Measurements from ENCODE around the gene CPSF4. TPM values are rescaled to one million over a fixed set of nuclear protein-coding genes. Genes with fewer than 3 reads are reported as not detected.
A peak's percentile ranks its signal among the peaks of the same experiment; 100 is the strongest.

Gene CPSF4
- total RNA-seq, result 10 to 100 TPM; 56.1 to 57.9 TPM

DNA sequence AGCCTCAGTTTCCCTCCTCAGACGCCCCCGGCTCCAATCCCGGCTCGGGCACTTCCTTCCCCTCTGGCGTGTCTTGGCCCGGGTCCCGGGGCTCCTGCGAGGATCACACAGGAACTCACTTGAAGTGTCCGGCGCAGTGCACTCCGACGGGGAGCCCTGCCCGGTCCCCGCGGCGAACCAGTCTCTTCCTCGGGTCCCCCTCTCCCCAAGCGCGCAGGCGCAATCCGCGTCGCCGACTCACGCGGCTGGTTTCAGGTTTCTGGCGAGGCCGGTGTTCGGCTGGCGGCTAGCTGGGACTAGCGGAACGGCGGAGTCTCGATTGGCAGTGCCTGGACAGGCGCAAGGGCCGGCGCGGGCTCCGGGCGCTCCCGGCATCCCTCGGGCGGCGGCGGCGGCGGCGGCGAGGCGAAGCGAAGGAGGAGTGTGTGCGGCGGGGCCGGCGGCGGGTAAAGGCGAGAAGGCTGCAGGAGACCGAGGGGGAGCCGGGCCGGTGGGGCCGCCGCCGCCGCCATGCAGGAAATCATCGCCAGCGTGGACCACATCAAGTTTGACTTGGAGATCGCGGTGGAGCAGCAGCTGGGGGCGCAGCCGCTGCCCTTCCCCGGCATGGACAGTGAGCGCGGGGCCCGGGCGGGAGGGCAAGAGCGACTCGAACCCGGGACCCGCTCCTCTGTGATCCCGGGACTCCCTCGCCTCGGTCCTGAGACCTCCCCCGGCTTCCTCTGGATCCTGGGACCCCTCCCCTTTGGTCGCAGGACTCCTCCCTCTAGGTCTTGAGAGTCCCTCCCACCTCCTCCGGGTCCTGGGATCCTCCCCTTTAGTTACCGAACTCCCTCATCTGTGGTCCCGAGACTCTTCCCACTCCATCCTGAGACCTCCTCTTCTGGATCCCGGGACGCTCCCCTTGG, at the start of gene CPSF4, which contains the start of gene PTCD1:
CPSF4 (plus strand) TSS at position 371 of the 908 bp plus-strand sequence; CDS start at position 511, 140 bp downstream.
PTCD1 (minus strand) TSS at position 226 of the 908 bp plus-strand sequence. CDS start 3,556 bp downstream, outside the sequence.
- Mint-ChIP-seq H3K9me3 (ENCODE audit: low read depth) (no peaks in the 10 kb centered on the region), H3K4me3 (peak within 1 kb of the TSS; percentile 91), H3K27ac (peak within 1 kb of the TSS; percentile 98), H3K36me3 (ENCODE audit: low read depth) (peaks cover 23% of the 10 kb centered on the region), H3K27me3 (no peaks in the 10 kb centered on the region), H3K4me1 (peaks cover 36% of the 10 kb centered on the region)
- peak; percentile 93 for ATAC-seq
- intact Hi-C loops (cut with DNase I, micrococcal nuclease), result loop anchor here (1.0 to 5.0 kb wide), 9 partner anchors 27 to 480 kb away; partner anchors contain the start of genes ATP5MF (in 2 of the 2), BUD31 (in 2 of the 2), PDAP1 (in 2 of the 2) and ZKSCAN5 (in 2 of the 2)
- CTCF ChIA-PET, result interaction anchor here (1.2 to 1.4 kb wide), 2 partner anchors 23 to 30 kb away, joined by 4 read pairs; partner anchors contain the start of genes BUD31 and PDAP1
- DNase-seq, result peak; percentile 96
- POLR2A ChIA-PET, result interaction anchor here (0.6 kb wide), 1 partner anchor 49 kb away, joined by 5 read pairs; no protein-coding TSS in a partner anchor

DNA sequence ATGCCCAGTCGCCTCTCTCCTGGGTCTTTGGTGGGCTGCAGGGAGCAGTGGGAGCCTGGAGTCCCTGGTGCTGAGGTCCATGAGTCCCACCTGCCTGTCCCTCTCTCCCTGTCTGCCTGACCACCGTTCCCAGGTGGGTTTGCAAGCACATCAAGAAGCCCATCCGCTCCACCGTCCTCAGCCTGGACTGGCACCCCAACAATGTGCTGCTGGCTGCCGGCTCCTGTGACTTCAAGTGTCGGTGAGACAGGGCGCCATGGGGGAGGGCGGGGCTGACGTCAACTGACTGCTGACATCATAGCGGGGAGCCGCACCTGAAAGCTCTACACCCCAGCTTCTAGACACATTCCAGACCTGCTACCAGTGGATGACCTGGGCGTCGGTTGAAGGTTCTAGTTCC, 49.0 kb upstream of the CPSF4 start:
- H3K4me1 Mint-ChIP-seq, result peaks cover 28% of the 10 kb centered on the region
- intact Hi-C loops (cut with DNase I, micrococcal nuclease), result loop anchor here in 1 of 2 experiments (5.0 kb wide), 1 partner anchor 48 kb away; the partner anchor contains the start of genes CPSF4 and PTCD1
- H3K4me3 Mint-ChIP-seq, result no peak overlapping the region
- H3K36me3 Mint-ChIP-seq (ENCODE audit: low read depth), result peaks cover 55% of the 10 kb centered on the region
- DNase-seq, result no peak
- ChIA-PET CTCF (no interaction called here), POLR2A (interaction anchor here (0.6 kb wide), 1 partner anchor 49 kb away, joined by 5 read pairs; the partner anchor contains the start of genes CPSF4 and PTCD1)
- ATAC-seq, result no peak
- H3K27me3 Mint-ChIP-seq, result no peaks in the 10 kb centered on the region
- H3K27ac Mint-ChIP-seq, result no peak overlapping the region
- no peaks in the 10 kb centered on the region for H3K9me3 Mint-ChIP-seq (ENCODE audit: low read depth)

DNA sequence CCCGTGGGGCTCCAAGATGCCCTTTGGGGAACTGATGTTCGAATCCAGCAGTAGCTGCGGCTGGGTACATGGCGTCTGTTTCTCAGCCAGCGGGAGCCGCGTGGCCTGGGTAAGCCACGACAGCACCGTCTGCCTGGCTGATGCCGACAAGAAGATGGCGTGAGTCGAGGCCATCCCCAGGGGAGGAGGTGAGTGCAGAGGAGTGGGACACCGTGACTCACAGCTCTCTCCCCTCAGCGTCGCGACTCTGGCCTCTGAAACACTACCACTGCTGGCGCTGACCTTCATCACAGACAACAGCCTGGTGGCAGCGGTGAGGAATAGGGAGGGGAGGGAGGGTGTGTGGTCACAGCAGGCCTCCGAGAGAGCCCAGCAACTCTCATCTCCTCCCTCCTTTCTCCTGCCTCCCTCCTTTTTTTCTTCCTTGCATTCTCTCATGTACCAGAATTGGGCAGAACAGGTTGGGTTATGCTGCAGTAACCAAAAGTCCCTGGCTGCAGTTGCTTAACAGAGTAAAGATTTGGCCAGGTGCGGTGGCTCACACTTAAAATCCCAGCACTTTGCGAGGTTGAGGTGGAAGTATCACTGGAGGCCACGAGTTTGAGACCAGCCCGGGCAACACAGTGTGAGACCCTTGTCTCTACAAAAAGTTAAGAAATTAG, 47.7 kb upstream of the CPSF4 start:
- no peaks in the 10 kb centered on the region for H3K9me3 Mint-ChIP-seq (ENCODE audit: low read depth)
- ChIA-PET POLR2A (interaction anchor here (0.6 kb wide), 1 partner anchor 17 kb away, joined by 8 read pairs; no protein-coding TSS in a partner anchor), CTCF (interaction anchor here (0.7 to 0.9 kb wide), 2 partner anchors 18 to 279 kb away, joined by 3 read pairs; partner anchors contain the start of gene BUD31)
- H3K27ac Mint-ChIP-seq, result no peak overlapping the region
- ATAC-seq, result no peak
- H3K4me3 Mint-ChIP-seq, result no peak overlapping the region
- intact Hi-C loops (cut with DNase I, micrococcal nuclease), result loop anchor here in 1 of 2 experiments (5.0 kb wide), 1 partner anchor 46 kb away; the partner anchor contains the start of genes CPSF4 and PTCD1
- peaks cover 64% of the 10 kb centered on the region for H3K36me3 Mint-ChIP-seq (ENCODE audit: low read depth)
- H3K4me1 Mint-ChIP-seq, result peaks cover 22% of the 10 kb centered on the region
- no peaks in the 10 kb centered on the region for H3K27me3 Mint-ChIP-seq
- DNase-seq, result no peak

DNA sequence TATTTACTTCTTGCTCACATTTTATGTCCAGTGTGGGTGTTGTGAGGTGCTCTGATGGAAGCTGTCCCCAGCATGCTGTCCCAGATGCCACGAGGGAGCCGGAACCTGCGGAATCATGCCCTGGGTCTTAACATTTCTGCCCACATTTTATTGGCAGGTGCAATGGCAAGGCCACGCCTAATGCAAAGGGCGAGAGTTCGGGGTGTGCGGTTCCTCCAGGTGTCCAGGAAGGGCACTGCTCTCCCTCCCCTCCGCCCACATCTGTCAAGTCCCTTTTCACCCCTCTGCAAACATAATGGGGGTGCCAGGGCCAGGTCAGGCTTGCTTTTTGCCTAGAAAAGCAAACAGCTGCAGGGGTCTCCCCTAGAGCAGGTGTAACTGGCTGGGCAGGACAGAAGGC, 46.7 kb upstream of the CPSF4 start:
- ChIA-PET CTCF (interaction anchor here (0.9 to 2.0 kb wide), 2 partner anchors 17 to 27 kb away, joined by 3 to 6 read pairs; partner anchors contain the start of gene BUD31), POLR2A (interaction anchor here (0.9 kb wide), 1 partner anchor 13 kb away, joined by 3 read pairs; no protein-coding TSS in a partner anchor)
- Mint-ChIP-seq H3K4me1 (peaks cover 20% of the 10 kb centered on the region), H3K27ac (no peak overlapping the region), H3K36me3 (ENCODE audit: low read depth) (peaks cover 64% of the 10 kb centered on the region), H3K4me3 (no peak overlapping the region), H3K9me3 (ENCODE audit: low read depth) (no peaks in the 10 kb centered on the region), H3K27me3 (no peaks in the 10 kb centered on the region)
- ATAC-seq (no peak), DNase-seq (no peak)
- intact Hi-C loops (cut with DNase I, micrococcal nuclease), result loop anchor here in 1 of 2 experiments (2.0 to 5.0 kb wide), 2 partner anchors 15 to 45 kb away; partner anchors contain the start of genes CPSF4 and PTCD1

DNA sequence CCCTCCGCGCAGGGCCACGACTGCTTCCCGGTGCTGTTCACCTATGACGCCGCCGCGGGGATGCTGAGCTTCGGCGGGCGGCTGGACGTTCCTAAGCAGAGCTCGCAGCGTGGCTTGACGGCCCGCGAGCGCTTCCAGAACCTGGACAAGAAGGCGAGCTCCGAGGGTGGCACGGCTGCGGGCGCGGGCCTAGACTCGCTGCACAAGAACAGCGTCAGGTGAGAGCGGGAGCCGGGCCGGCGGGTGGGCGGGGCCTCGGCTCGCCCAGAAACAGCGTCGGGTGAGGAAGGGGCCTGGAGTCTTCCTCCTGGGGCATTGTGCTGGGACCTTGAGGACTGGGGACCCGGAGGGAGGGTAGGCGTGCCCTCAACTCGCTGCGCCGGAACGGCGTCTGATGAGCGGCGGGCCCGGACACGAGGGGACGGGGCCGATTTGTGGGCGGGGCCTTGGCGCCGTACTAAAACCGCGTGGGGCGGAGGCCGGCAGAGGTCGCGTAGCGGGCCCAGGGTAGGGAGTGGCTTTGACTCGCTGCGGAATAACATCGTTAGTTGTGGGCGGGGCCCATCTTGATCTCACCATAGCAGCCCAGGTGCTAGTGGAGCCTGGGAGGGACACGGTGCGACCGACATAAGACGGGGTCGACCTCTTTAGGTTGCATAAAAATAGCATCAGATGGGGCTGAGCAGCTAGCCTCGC, 45.9 kb upstream of the CPSF4 start:
- ChIA-PET CTCF (interaction anchor here (0.6 to 2.0 kb wide), 3 partner anchors 16 to 28 kb away, joined by 3 to 6 read pairs (median 4); partner anchors contain the start of genes BUD31 and PDAP1), POLR2A (interaction anchor here (0.5 to 1.7 kb wide), 4 partner anchors 12 to 19 kb away, joined by 3 to 6 read pairs (median 3); partner anchors contain the start of genes BUD31 and PDAP1)
- intact Hi-C loops (cut with DNase I, micrococcal nuclease), result loop anchor here (1.0 to 5.0 kb wide), 5 partner anchors 12 to 44 kb away; partner anchors contain the start of genes ARPC1B (in 2 of the 2), BUD31 (in 1 of the 2), CPSF4 (in 1 of the 2) and PDAP1 (in 1 of the 2)
- Mint-ChIP-seq H3K4me3 (peak overlapping the region; percentile 50), H3K36me3 (ENCODE audit: low read depth) (peaks cover 67% of the 10 kb centered on the region), H3K4me1 (peaks cover 20% of the 10 kb centered on the region), H3K9me3 (ENCODE audit: low read depth) (no peaks in the 10 kb centered on the region), H3K27me3 (no peaks in the 10 kb centered on the region), H3K27ac (peak overlapping the region; percentile 80)
- DNase-seq, result peak; percentile 89
- ATAC-seq, result peak; percentile 90

DNA sequence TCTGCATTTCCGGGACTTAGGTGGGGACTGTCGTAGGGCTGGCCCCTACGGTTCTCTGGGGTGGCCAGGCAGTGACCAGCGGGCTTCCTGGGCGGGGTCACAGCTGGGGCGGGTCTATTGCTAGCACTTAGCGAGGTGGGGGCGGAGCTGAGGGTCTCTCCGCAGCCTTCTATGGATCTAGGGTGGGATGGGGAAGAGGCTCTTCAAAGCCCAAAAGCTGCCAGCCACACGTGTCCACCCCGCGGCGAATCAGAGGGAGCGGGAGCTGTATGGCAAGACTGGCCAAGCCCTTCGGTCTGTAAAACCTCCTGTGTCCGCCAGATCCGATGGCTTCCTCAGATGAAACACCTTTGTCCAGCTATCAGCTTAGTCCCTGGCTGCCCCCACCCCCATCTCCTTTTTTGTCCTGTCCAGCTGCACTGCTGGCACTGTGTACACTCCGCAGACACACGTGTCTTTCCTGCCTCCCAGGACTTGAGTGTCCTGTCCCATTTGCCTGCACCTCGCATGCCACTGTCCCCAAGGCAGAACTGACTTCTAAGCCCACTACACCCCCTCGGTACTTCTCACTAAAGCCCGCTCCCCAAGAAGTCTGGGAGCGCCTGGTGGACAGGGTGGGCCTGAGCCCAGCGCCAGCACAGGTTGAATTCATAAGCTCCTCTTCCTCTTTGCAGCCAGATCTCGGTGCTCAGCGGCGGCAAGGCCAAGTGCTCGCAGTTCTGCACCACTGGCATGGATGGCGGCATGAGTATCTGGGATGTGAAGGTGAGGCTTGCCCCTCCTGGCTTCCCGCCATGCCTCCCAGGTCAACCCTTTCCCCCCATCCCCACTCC, 45.2 kb upstream of the CPSF4 start:
- DNase-seq, result no peak
- Mint-ChIP-seq H3K9me3 (ENCODE audit: low read depth) (no peaks in the 10 kb centered on the region), H3K4me1 (peaks cover 20% of the 10 kb centered on the region), H3K36me3 (ENCODE audit: low read depth) (peaks cover 65% of the 10 kb centered on the region), H3K27ac (peak overlapping the region; percentile 80), H3K4me3 (peak overlapping the region; percentile 50), H3K27me3 (no peaks in the 10 kb centered on the region)
- ATAC-seq, result no peak
- ChIA-PET POLR2A (interaction anchor here (1.1 to 1.7 kb wide), 2 partner anchors 13 to 15 kb away, joined by 3 to 6 read pairs; partner anchors contain the start of genes BUD31 and PDAP1), CTCF (interaction anchor here (0.6 to 2.0 kb wide), 3 partner anchors 16 to 29 kb away, joined by 3 to 6 read pairs (median 3); partner anchors contain the start of gene BUD31)
- intact Hi-C loops (cut with DNase I, micrococcal nuclease), result loop anchor here (1.0 to 5.0 kb wide), 5 partner anchors 12 to 44 kb away; partner anchors contain the start of genes ARPC1B (in 2 of the 2), BUD31 (in 1 of the 2), CPSF4 (in 1 of the 2) and PDAP1 (in 1 of the 2)

DNA sequence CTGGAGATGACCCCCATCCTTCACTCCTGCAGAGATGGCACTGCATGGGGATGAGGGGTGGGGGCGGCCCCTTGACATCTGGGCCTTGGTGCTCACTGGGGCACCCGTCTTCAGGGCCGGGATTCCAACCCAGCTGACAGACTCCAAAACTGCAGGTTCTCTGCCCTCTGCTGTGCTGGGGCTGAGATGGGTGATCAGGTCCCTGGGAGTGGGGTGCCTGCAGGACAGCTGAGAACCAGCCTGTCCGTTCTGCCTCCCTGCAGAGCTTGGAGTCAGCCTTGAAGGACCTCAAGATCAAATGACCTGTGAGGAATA, 44.6 kb upstream of the CPSF4 start:
- Mint-ChIP-seq H3K27ac (no peak overlapping the region), H3K36me3 (ENCODE audit: low read depth) (peaks cover 66% of the 10 kb centered on the region), H3K4me3 (no peak overlapping the region), H3K9me3 (ENCODE audit: low read depth) (no peaks in the 10 kb centered on the region), H3K27me3 (no peaks in the 10 kb centered on the region), H3K4me1 (peaks cover 20% of the 10 kb centered on the region)
- ChIA-PET CTCF (interaction anchor here (1.1 kb wide), 1 partner anchor 15 kb away, joined by 3 read pairs; the partner anchor contains the start of gene BUD31), POLR2A (interaction anchor here (0.6 to 1.7 kb wide), 4 partner anchors 13 to 37 kb away, joined by 3 to 7 read pairs (median 5); partner anchors contain the start of genes BUD31 and PDAP1)
- DNase-seq, result no peak
- ATAC-seq, result no peak
- intact Hi-C loops (cut with DNase I, micrococcal nuclease), result loop anchor here in 1 of 2 experiments (5.0 kb wide), 1 partner anchor 43 kb away; the partner anchor contains the start of genes CPSF4 and PTCD1

DNA sequence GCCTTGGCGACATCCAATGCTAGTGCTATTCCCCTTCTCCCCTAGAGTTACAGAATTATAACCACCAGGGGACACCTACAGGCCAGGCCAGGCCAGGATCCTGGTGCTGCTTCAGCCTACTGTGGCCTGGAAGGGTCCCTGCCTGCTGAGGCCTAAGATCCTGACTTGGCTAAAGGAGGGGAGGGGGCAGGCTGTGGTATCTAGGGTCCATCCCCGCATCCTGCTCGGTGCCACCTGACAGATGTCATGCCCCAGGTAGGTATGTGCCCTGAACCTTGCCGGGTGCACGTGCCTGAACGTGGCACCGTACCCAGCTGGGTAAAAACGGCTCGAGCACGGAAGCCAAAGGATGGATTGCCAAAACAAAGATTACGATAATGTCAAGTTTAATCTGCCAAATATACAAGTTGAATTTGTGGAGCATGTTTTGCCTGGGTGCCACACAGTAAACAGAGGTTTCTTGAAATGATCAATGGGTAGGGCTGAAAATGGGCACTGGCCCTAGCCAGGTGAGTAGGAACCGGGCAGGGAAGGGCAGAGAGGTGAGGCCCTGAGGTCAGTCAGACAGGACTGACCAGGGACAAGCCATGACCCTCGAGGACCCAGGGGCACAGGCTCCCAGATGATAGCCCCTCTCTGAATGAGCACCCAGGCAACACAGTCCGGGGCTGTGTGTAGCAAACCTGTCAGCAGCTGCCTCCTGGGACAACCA, 43.0 kb upstream of the CPSF4 start:
- no peak overlapping the region for H3K27ac Mint-ChIP-seq
- peak; percentile 14 for DNase-seq
- H3K36me3 Mint-ChIP-seq (ENCODE audit: low read depth), result peaks cover 65% of the 10 kb centered on the region
- ATAC-seq, result no peak
- intact Hi-C loops (cut with DNase I, micrococcal nuclease), result no loop called here
- ChIA-PET CTCF (interaction anchor here (1.2 kb wide), 1 partner anchor 11 kb away, joined by 5 read pairs; no protein-coding TSS in a partner anchor), POLR2A (no interaction called here)
- H3K4me1 Mint-ChIP-seq, result peaks cover 20% of the 10 kb centered on the region
- no peaks in the 10 kb centered on the region for H3K27me3 Mint-ChIP-seq
- no peaks in the 10 kb centered on the region for H3K9me3 Mint-ChIP-seq (ENCODE audit: low read depth)
- no peak overlapping the region for H3K4me3 Mint-ChIP-seq
